HepG2 (cell line): ENCODE results near the gene SLC25A38. TPM values are rescaled to one million over a fixed set of nuclear protein-coding genes. Genes with fewer than 3 reads are reported as not detected.

Source experiments
- ATAC-seq: fragments of 200-7000 bp; cut with Tn5 transposase; 3 replicates; pipeline ENCODE4 v1.9.1; 2020; ENCODE audit warnings: mild to moderate bottlenecking, moderate library complexity
- BruUV-seq: library from RNA; stranded (reverse); fragments of 400-500 nt; replicated peaks from 2 replicates; lab custom pipeline; 2021; lab: Mats Ljungman, UMichigan
- CTCF ChIA-PET: fragments of 300-600 bp; formaldehyde crosslinking; extraction: SDS; loops from one replicate; lab custom pipeline; 2021; ENCODE audit warnings: low total read pairs, inconsistent platforms, low intra/inter-chr PET ratio; lab: Yijun Ruan, JAX
- POLR2A ChIA-PET: fragments of 350-600 bp; sonication (Branson Sonifier 250); formaldehyde crosslinking; loops from one replicate; lab custom pipeline; 2020; ENCODE audit warnings: antibody characterized with exemption, inconsistent platforms; lab: Yijun Ruan, JAX
- DNase-seq: peaks from one replicate; pipeline ENCODE4 v3.0.0-alpha.2; 2015; ENCODE audit warnings: low spot score
- FAIRE-seq: peaks from 3 replicates; lab custom pipeline; 2011; peaks lifted over from hg19 to GRCh38; lab: Jason Lieb, UNC
- H2AFZ ChIP-seq: one replicate; pipeline ENCODE4 v1.6.1; 2011; ENCODE audit warnings: low read length, inconsistent platforms
- H3K27ac ChIP-seq: fragments of 300-600 bp; 3 replicates; pipeline ENCODE4 v1.8.0; 2011; ENCODE audit warnings: mixed run types, mild to moderate bottlenecking, mixed read lengths, low read length, inconsistent platforms; ENCODE audit not compliant: insufficient read depth; ENCODE audit errors: extremely low read length
- H3K27me3 ChIP-seq, 2 experiments: fragments of 200-600 bp in 1 of 2; 2 replicates in 1 of 2; 3 replicates in 1 of 2; pipeline versions ENCODE4 v1.6.0 to v1.8.0; 2011; ENCODE audit warnings: low read length in 2 of 2, mild to moderate bottlenecking in 2 of 2, moderate library complexity in 2 of 2, inconsistent platforms in 1 of 2; ENCODE audit not compliant: insufficient read depth in 2 of 2, control insufficient read depth in 1 of 2
- H3K36me3 ChIP-seq, 2 experiments: fragments of 200-600 bp in 1 of 2; replicated peaks in 1 of 2; 2 replicates in 1 of 2; 3 replicates in 1 of 2; pipeline versions ENCODE4 v1.5.1 to v1.8.0; 2011; ENCODE audit warnings: low read length in 2 of 2, inconsistent platforms in 1 of 2; ENCODE audit not compliant: insufficient read depth in 2 of 2, control insufficient read depth in 1 of 2
- H3K4me1 ChIP-seq: 2 replicates; pipeline ENCODE4 v1.5.1; 2012; ENCODE audit warnings: low read length, inconsistent platforms; ENCODE audit not compliant: insufficient read depth
- H3K4me2 ChIP-seq: 2 replicates; pipeline ENCODE4 v1.6.0; 2011; ENCODE audit warnings: low read depth, low read length, inconsistent platforms
- H3K4me3 ChIP-seq, 3 experiments: fragments of 200-600 bp in 1 of 3; sonication (generic), shearing (Covaris generic) in 1 of 3; replicated peaks in 1 of 3; 2 replicates each; pipeline ENCODE4 v1.5.1; 2011 to 2016; ENCODE audit warnings: low read length in 3 of 3, inconsistent platforms in 2 of 3, low read depth in 2 of 3, mild to moderate bottlenecking in 2 of 3, control low read depth in 1 of 3, mixed read lengths in 1 of 3; ENCODE audit not compliant: insufficient read depth in 1 of 3
- H3K79me2 ChIP-seq: one replicate; pipeline ENCODE4 v1.6.1; 2011; ENCODE audit warnings: low read length, inconsistent platforms; ENCODE audit not compliant: insufficient read depth
- H3K9ac ChIP-seq: 2 replicates; pipeline ENCODE4 v1.6.0; 2011; ENCODE audit warnings: mild to moderate bottlenecking, low read depth, low read length, inconsistent platforms; ENCODE audit not compliant: insufficient read depth
- H3K9me3 ChIP-seq: 2 replicates; pipeline ENCODE4 v1.5.1; 2012; ENCODE audit warnings: mild to moderate bottlenecking, low read length
- H4K20me1 ChIP-seq: 2 replicates; pipeline ENCODE4 v1.6.0; 2011; ENCODE audit warnings: inconsistent platforms, mild to moderate bottlenecking, low read length, moderate library complexity; ENCODE audit not compliant: insufficient read depth
- BCLAF1 ChIP-seq: fragments of 450-650 bp; IDR thresholded peaks from 2 replicates; pipeline ENCODE4 v1.6.1; 2017; ENCODE audit warnings: mild to moderate bottlenecking
- CAMTA2 ChIP-seq: sonication (generic); formaldehyde crosslinking; IDR thresholded peaks from 2 replicates; pipeline ENCODE4 v1.4.0; 2020; ENCODE audit warnings: mild to moderate bottlenecking, missing genetic modification reagents, borderline replicate concordance
- CBX2 ChIP-seq, 2 experiments: fragments of 200-600 bp in 1 of 2; sonication (generic); formaldehyde crosslinking in 1 of 2; IDR thresholded peaks; 2 replicates each; pipeline versions ENCODE4 v1.7.0 to v1.8.1; 2018 to 2022; ENCODE audit warnings: low read depth in 2 of 2, low read length in 1 of 2, mild to moderate bottlenecking in 1 of 2, missing genetic modification reagents in 1 of 2
- CBX5 ChIP-seq: sonication (generic); formaldehyde crosslinking; IDR thresholded peaks from 2 replicates; pipeline ENCODE4 v1.4.0; 2020; ENCODE audit warnings: missing genetic modification reagents, borderline replicate concordance
- DMTF1 ChIP-seq: sonication (generic); formaldehyde crosslinking; IDR thresholded peaks from 2 replicates; pipeline ENCODE4 v1.4.0; 2020; ENCODE audit warnings: mild to moderate bottlenecking, missing genetic modification reagents
- KLF13 ChIP-seq: sonication (generic); formaldehyde crosslinking; IDR thresholded peaks from 2 replicates; pipeline ENCODE4 v1.4.0; 2020; ENCODE audit warnings: mild to moderate bottlenecking, missing genetic modification reagents
- MAFF ChIP-seq: IDR thresholded peaks from 2 replicates; pipeline ENCODE4 v1.6.1; 2011; ENCODE audit warnings: low read depth, low read length, improper control_type of control experiment
- MAFK ChIP-seq, 2 experiments: IDR thresholded peaks in 1 of 2; conservative IDR thresholded peaks in 1 of 2; 2 replicates each; pipeline ENCODE4 v1.6.1; 2011; ENCODE audit warnings: improper control_type of control experiment in 2 of 2, low read length in 2 of 2
- SOX6 ChIP-seq, 2 experiments: fragments of 450-650 bp in 1 of 2; sonication (generic) in 1 of 2; formaldehyde crosslinking in 1 of 2; IDR thresholded peaks; 2 replicates each; pipeline versions ENCODE4 v1.4.0 to v1.6.1; 2017 to 2020; ENCODE audit warnings: antibody characterized with exemption in 1 of 2, mild to moderate bottlenecking in 1 of 2, missing genetic modification reagents in 1 of 2
- ZMYM4 ChIP-seq: sonication (generic); formaldehyde crosslinking; IDR thresholded peaks from 2 replicates; pipeline ENCODE4 v1.8.1; 2023; ENCODE audit warnings: mild to moderate bottlenecking, missing genetic modification reagents
- ZNF263 ChIP-seq: sonication (generic); formaldehyde crosslinking; IDR thresholded peaks from 2 replicates; pipeline ENCODE4 v1.4.0; 2020; ENCODE audit warnings: missing genetic modification reagents
- ZNF34 ChIP-seq: sonication (generic); formaldehyde crosslinking; IDR thresholded peaks from 2 replicates; pipeline ENCODE4 v1.4.0; 2020; ENCODE audit warnings: mild to moderate bottlenecking, missing genetic modification reagents, borderline replicate concordance
- ZNF747 ChIP-seq: sonication (generic); formaldehyde crosslinking; IDR thresholded peaks from 2 replicates; pipeline ENCODE4 v1.8.1; 2023; ENCODE audit warnings: missing genetic modification reagents, mild to moderate bottlenecking, borderline replicate concordance
- WGBS: methylation state at CpG from one replicate; pipeline ENCODE4 v1.1.6; 2017; ENCODE audit warnings: low lambda C conversion rate; 5-methylcytosine and 5-hydroxymethylcytosine counted together
- in situ Hi-C: cut with HindIII; loops from 2 replicates; pipeline ENCODE4 v1.10.0; 2017; ENCODE audit warnings: low pct_unique_long_range_greater_than_20kb; ENCODE audit not compliant: extremely low pct_ligation_motif_present
- intact Hi-C: fragments of 100-400 bp; cut with micrococcal nuclease; formaldehyde crosslinking; loops from one replicate; pipeline ENCODE4 v1.10.0; 2022; ENCODE audit not compliant: unreplicated experiment
- polyA plus RNA-seq, 8 experiments: library from polyadenylated mRNA; depleted of rRNA in 3 of 8; stranded (reverse) in 7 of 8; unstranded in 1 of 8; fragments of >200 nt; fragmentation: Illumina TruSeq in 4 of 8; extraction: Trizol in 4 of 8; gene quantifications; 2 replicates each; pipeline versions ENCODE4 v1.2.1 to v1.2.3, GENCODE V29; 2011 to 2016; ENCODE audit warnings: low read depth in 4 of 8, missing spikeins in 1 of 8, mixed read lengths in 1 of 8; ENCODE audit not compliant: insufficient read depth in 1 of 8
- total RNA-seq, 5 experiments: library from RNA; depleted of rRNA; stranded (reverse); fragments of >200 nt; fragmentation: Illumina TruSeq; extraction: Trizol; gene quantifications; 2 replicates each; pipeline ENCODE4 v1.2.3, GENCODE V29; 2016; ENCODE audit warnings: low read depth in 1 of 5

Gene SLC25A38
- total and polyA plus RNA-seq, 2 of the 13 experiments (the other 11 are each of a cell fraction or from before 2014, with no cell fraction given) = 32.5 to 35.4 TPM

DNA sequence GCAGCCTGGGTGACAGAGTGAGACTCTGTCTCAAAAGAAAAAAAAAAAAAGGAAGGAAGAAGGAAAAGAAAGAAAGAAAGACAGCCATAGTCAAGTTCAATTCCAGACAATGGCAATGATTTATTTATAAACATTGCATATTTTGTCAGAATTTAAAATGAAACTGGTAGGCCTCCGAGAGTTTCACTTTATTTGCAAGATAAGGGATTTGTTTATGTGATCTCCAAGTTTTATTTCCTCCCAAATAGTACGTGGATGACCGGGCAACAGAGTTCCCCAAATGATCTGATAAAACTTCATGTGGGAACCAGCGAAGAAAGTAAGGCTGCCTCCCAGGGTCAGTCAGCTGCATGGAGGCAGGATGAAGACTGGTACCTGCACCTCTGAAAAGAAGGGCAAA, 55.7 kb downstream of the SLC25A38 start:
- H3K9ac ChIP-seq = no peak overlapping the region
- 9% methylated on average over 4 of the region's 4 CpGs for whole genome bisulfite sequencing
- H3K4me3 ChIP-seq = no peak overlapping the region
- no peaks in the 10 kb centered on the region for H3K79me2 ChIP-seq
- no peak overlapping the region for H3K4me2 ChIP-seq
- H4K20me1 ChIP-seq = no peaks in the 10 kb centered on the region
- H3K36me3 ChIP-seq = no peaks in the 10 kb centered on the region
- intact Hi-C loops = no loop called here
- ChIA-PET CTCF (no interaction called here), POLR2A (no interaction called here)
- H3K27me3 ChIP-seq = peaks cover 0 to 4% of the 10 kb centered on the region in 2 experiments; a peak in 1 of 5 replicates
- in situ Hi-C loops = no loop called here
- no peaks in the 10 kb centered on the region for H3K4me1 ChIP-seq
- FAIRE-seq = no peak
- no peak for DNase-seq
- peak in 1 of 2 experiments; percentile 55; a peak in 1 of 4 replicates for TF ChIP-seq MAFK (conservative IDR thresholded peaks at IDR 0.05 in 1 of 2, IDR thresholded peaks at IDR 0.05 in 1 of 2; ENCODE audit: low read length in 2 of 2)
- TF ChIP-seq ZNF263 (CRISPR knock-in tag) = no peak
- TF ChIP-seq ZMYM4 (CRISPR knock-in tag) = no peak
- TF ChIP-seq CAMTA2 = no peak
- TF ChIP-seq MAFF = 0 out of 2 replicates have a peak, but pooled peaks have one; percentile 33
- no peak for TF ChIP-seq SOX6 (IDR thresholded peaks at IDR 0.05)
- no peak for TF ChIP-seq SOX6 (CRISPR knock-in tag; IDR thresholded peaks at IDR 0.05)
- H2AFZ ChIP-seq = no peak overlapping the region
- no TSS peak for BruUV-seq
- H3K9me3 ChIP-seq = no peaks in the 10 kb centered on the region
- no peak overlapping the region for H3K27ac ChIP-seq
- ATAC-seq = no peak

DNA sequence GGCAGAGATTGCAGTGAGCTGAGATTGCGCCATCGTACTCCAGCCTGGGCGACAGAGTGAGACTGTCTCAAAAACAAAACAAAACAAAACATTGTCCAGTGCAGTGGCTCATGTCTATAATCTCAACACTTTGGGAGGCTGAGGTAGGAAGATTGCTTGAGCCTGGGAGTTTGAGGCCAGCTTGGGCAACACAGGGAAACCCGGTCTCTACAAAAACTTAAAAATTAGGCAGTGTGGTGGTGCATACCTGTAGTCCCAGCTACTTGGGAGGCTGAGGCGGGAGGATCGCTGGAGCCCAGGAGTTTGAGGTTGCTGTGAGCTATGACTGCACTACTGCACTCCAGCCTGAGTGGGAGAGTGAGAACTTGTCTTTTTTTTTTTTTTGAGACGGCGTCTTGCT, 57.1 kb downstream of the SLC25A38 start:
- no TSS peak for BruUV-seq
- H3K4me1 ChIP-seq = no peaks in the 10 kb centered on the region
- H3K36me3 ChIP-seq = no peaks in the 10 kb centered on the region
- FAIRE-seq = no peak
- WGBS = 50% methylated on average over 8 of the region's 8 CpGs
- POLR2A ChIA-PET = no interaction called here
- no peak overlapping the region for H3K4me2 ChIP-seq
- DNase-seq = no peak
- no peaks in the 10 kb centered on the region; a peak in 1 of 5 replicates for H3K27me3 ChIP-seq
- no peaks in the 10 kb centered on the region for H4K20me1 ChIP-seq
- in situ Hi-C loops (no loop called here), intact Hi-C loops (no loop called here)
- ATAC-seq = no peak
- no peak overlapping the region for H3K4me3 ChIP-seq
- H3K27ac ChIP-seq = no peak overlapping the region
- H3K9ac ChIP-seq = no peak overlapping the region
- H2AFZ ChIP-seq = no peak overlapping the region
- H3K9me3 ChIP-seq = no peaks in the 10 kb centered on the region
- no peaks in the 10 kb centered on the region for H3K79me2 ChIP-seq
- CTCF ChIA-PET = no interaction called here
- TF ChIP-seq DMTF1 (CRISPR knock-in tag) (no peak), BCLAF1 (no peak), KLF13 (CRISPR knock-in tag) (no peak), ZNF34 (no peak), CBX2 (IDR thresholded peaks at IDR 0.05; ENCODE audit: low read depth, low read length) (no peak), CBX2 (CRISPR knock-in tag; IDR thresholded peaks at IDR 0.05; ENCODE audit: low read depth) (no peak), ZNF747 (no peak), CBX5 (CRISPR knock-in tag) (no peak)
